Raji (cell line): Measurements from ENCODE around the gene ZNF714.

Source experiments
- POLR2A ChIP-seq: IDR thresholded peaks from 2 replicates; pipeline ENCODE4 v1.6.1; 2011; ENCODE audit warnings: low read depth, low read length, control low read depth; ENCODE audit not compliant: insufficient read depth

ZNF714 gene

DNA sequence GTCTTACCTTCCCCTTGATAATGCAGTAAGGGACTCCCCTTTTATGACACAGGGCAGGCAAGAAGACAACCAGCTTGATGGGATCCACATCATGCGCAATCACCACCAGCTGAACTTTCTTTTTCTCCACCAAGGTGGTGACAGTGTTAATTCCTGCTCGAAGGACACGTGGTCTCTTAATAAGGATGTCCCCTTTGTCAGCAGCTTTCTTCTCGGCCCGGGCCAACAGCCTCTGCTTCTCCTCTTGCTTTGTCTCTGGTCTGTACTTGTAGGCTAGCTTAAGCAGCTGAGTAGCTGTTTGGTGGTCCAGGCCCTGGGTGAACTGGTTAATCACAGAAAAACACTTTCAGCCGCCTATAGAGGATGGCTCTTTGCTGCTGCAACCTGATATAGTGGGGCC lies 67.9 kb downstream of the ZNF714 start:
- TF ChIP-seq POLR2A, result no peak

DNA sequence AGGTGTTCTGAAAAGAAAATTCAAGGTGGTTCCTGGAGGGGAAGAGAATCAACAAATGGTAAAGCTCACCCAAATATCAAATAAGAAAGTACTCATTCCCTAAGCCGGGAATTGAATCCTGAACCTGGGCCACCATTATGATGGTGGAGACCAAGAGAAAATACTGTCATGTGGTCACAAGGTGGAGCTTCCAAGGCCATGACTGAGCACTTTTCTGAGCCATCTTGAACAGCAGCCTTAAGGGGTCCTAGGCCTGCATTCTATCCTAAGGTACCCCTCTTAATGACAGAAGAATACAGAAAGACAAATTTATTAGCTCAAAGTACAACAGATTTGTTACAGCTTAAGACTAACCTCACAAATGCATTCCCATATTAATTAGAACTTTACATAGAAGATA lies 69.5 kb downstream of the ZNF714 start:
- no peak for TF ChIP-seq POLR2A

DNA sequence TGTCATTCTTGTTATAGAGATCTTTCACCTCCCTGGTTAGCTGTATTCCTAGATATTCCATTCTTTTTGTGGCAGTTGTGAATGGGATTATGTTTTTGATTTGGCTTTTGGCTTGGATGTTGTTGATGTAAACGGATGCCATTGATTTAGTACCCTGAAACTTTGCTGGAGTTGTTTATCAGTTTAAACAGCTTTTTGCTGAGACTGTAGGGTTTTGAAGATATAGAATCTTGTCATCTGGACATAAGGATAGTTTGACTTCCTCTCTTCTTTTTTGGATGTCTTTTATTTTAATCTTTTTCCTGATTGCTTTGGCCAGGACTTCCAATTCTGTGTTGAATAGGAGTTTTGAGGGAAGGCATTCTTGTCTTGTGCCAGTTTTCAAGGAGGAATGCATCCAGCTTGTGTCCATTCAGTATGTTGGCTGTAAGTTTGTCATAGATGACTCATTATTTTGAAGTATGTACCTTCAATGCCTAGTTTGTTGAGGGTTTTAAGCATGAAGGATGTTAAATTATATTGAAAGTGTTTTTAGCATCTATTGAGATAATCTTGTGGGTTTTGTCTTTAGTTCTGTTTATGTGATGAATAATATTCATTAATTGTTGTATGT lies 76.6 kb downstream of the ZNF714 start:
- no peak for TF ChIP-seq POLR2A

DNA sequence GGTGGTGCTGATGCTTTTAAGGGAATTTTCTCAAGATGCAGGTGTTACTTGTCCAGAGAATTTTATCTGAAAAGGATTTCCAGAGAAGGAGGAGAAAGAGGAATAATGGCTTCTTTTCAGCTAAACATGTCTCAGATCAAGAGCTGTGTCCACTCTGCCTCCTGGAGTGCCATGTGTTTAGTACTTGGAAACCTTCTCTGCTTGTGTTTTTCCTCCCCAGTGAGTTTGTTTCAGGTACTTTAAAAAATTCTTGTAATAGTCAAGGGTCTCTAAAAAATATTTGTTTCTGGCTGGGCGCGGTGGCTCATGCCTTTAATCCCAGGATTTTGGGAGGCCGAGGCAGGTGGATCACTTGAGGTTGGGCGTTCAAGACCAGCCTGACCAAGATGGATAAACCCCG lies 82.5 kb downstream of the ZNF714 start:
- TF ChIP-seq POLR2A, result no peak

DNA sequence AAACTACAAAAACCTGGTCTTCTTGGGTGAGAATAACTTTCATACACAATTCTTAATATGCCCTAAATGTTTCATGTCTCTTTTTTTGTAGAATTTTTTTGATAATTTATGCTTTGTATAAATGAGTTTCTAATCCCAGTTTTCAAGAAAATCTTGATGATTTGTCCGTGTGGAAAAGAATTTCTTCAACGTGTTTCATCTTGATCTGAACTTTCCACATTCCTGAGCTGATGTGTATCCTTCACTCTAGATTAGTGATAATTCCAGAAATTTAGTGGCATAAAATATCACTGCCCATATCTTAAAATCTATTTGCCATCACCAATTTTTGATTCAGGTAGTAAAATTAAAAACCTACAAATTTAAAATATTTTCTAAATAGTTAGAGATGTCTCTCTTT lies 84.4 kb downstream of the ZNF714 start:
- TF ChIP-seq POLR2A, result no peak
